Tibial nerve (tissue), 4 donors: ENCODE data around the gene SNRNP48.

Experiments used
- CTCF ChIP-seq, 5 experiments: fragments of 200-600 bp in 3 of 5; fragments of 450-650 bp in 2 of 5; sonication (generic) in 3 of 5; IDR thresholded peaks; one replicate each; pipeline ENCODE4 v1.5.1; 2016 to 2019; ENCODE audit warnings: antibody characterized with exemption in 5 of 5, mild to moderate bottlenecking in 3 of 5, moderate library complexity in 2 of 5
- EP300 ChIP-seq, 2 donors: sonication (generic); formaldehyde crosslinking; IDR thresholded peaks; one replicate each; pipeline ENCODE4 v1.6.1; 2017; ENCODE audit warnings: antibody characterized with exemption in 2 of 2, mild to moderate bottlenecking in 1 of 2
- POLR2A ChIP-seq, 2 donors: fragments of 450-650 bp; IDR thresholded peaks; one replicate each; pipeline ENCODE4 v1.6.1; 2017; ENCODE audit warnings: antibody characterized with exemption in 2 of 2, mild to moderate bottlenecking in 2 of 2, moderate library complexity in 2 of 2

- TF ChIP-seq CTCF (IDR thresholded peaks at IDR 0.05) (no peak), EP300 (IDR thresholded peaks at IDR 0.05) (no peak), POLR2A (IDR thresholded peaks at IDR 0.05) (no peak)
Observed at GRCh38 chr6:7650878-7651277, 60.9 kb downstream of the SNRNP48 start.
